HG03575 (cell line): ENCODE data around the gene SUV39H2.
"Not testable (repeated sequence)": the region's sequence is repeated elsewhere in the genome, so short reads cannot be mapped to it uniquely, and the experiment has no call there.

Experiments used
- ATAC-seq: cut with Tn5 transposase; IDR thresholded peaks from one replicate; pipeline ENCODE4 v1.9.1; 2021; ENCODE audit not compliant: unreplicated experiment, insufficient number of reproducible peaks, low FRiP score; ENCODE audit errors: extremely low read depth

Gene SUV39H2

GRCh38 chr10:14924013-14924412, 45.3 kb downstream of the SUV39H2 start:
- no peak for ATAC-seq

GRCh38 chr10:14925268-14925667, 46.6 kb downstream of the SUV39H2 start:
- ATAC-seq, result no peak

DNA sequence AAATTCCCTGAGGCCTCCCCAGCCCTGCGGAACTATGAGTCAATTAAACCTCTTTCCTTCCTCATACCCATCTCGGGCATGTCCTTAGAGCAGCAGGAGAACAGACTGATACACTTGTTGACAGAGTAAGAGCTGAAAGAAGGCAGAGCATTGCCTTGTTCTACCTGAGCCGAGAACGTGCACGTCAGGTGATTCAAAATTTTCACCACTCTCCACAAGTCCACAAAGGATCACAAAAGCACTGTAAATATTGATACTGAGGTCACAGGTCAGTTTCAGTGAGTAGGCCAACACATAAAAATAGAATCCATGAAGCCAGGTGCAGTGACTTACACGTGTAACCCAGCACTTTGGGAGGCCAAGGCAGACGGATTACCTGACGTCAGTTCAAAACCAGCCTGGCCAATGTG, 47.4 kb downstream of the SUV39H2 start:
- ATAC-seq, result no peak

DNA sequence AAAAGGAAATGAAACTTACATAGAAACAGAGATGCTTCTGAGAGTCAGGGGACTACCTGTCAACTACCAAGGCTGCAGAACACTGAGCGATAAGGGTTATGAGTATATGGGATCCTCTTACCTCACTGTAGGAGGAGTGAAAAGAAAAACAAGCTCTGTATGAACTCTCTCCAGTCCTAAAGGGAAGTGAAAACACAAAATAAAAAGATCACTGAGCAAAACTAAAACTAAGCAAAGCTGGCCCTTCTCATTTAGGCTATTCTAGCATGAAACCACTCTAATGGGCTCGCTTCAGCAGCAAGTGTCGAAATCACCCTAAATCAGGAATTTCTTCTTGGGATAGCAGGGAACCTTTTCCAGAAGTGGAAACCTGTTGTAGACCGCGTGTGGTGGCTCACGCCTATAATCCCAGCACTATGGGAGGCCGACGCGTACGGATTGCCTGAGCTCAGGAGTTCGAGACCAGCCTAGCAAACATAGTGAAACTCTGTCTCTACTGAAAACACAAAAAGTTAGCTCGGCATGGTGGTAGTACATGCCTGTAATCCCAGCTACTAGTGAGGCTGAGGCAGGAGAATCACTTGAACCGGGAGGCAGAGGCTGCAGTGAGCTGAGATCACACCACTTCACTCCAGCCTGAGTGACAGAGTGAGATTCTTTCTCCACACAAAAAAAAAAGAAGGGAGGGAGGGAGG, 48.2 kb downstream of the SUV39H2 start:
- ATAC-seq, result peak; percentile 92

GRCh38 chr10:14930610-14931009, 51.9 kb downstream of the SUV39H2 start:
- no peak for ATAC-seq

DNA sequence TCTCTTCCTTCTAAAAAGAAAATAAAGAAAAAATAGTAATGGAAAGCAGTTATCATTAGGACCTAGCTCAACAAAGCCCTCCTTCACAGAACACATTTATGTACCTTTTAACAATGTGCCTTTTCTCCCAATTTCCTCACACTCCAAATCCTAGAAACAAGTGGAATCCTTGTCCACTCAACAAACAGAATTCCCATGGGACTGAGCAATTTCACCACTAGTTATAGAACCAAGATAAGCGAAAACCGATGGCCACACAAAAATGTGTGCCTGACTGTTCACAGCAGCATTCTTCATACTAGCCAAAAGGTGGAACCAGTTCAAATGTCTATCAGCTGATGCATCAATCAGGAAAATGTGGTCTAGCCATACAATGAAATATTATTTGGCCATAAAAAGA, 57.9 kb downstream of the SUV39H2 start:
- no peak for ATAC-seq

DNA sequence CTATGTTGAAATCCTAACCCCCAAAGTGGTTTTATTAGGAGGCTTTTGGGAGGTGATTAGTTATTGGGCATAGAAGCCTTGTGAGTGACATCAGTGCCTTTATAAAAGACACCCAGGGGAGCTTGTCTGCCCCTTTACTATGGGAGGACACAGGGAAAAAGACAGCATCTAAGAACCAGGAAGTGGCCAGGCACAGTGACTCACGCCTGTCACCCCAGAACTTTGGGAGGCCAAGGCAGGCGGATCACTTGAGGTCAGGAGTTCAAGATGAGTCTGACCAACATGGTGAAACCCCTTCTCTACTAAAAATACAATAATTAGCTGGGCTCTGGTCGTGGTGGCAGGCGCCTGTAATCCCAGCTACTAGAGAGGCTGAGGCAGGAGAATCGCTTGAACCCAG, 60.3 kb downstream of the SUV39H2 start:
- not testable (repeated sequence) for ATAC-seq

GRCh38 chr10:14942147-14942949, 63.7 kb downstream of the SUV39H2 start:
- not testable (repeated sequence) for ATAC-seq

- not testable (repeated sequence) for ATAC-seq
Measured at GRCh38 chr10:14942950-14943338, 64.3 kb downstream of the SUV39H2 start.

DNA sequence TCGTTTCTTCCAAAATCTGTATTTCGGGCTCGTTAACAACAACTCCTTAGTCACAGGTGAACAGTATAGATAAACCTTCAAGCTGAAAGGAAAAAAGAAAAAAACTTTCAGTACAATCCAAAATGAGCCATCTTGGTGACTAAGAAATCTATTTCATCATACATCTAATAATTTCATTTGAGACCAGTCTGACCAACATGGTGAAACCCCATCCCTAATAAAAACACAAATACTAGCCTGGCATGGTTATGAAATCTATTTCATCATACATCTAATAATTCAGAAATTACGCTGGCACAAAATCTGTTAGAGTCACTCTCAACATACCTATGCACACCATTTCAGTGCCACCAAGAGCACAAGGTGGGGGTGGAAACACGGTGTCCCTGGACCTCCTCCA, 66.4 kb downstream of the SUV39H2 start:
- ATAC-seq, result no peak

DNA sequence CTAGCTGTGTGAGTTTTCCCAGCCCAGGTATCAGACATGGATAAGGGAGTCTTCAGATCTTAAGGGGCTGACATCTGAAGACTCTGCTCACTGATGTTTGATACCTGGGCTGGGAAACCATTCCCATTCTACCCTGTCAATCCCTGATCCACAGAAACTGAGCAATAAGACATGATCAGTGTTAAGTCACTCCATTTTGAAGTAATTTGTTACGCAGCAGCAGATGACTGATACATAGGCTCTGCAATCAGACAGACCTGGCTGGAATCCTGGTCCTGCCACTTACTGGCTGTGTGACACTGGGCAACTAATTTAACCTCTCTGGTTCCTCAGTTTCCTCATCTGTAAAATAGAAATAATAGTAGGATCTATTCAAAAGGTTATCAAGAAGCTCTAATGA, 68.6 kb downstream of the SUV39H2 start:
- no peak for ATAC-seq

DNA sequence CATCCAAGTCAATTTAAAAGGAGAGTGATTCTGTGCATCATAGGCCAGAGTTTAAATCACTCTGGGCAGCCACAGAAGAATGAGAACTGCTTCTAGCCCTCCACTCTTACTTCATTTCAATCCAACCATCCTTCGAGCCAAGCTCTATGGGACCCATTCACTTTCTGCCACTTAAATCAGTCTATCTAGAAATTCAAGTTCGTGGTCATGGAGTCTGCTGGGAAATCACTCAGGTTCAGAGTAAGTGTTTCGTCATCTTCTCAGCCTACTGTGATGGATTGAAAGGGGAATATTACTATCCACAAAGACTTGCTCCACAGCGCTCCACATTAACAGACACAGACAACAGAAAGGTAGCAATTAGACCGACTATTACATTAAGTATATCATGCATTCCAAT, 70.6 kb downstream of the SUV39H2 start:
- ATAC-seq, result no peak

DNA sequence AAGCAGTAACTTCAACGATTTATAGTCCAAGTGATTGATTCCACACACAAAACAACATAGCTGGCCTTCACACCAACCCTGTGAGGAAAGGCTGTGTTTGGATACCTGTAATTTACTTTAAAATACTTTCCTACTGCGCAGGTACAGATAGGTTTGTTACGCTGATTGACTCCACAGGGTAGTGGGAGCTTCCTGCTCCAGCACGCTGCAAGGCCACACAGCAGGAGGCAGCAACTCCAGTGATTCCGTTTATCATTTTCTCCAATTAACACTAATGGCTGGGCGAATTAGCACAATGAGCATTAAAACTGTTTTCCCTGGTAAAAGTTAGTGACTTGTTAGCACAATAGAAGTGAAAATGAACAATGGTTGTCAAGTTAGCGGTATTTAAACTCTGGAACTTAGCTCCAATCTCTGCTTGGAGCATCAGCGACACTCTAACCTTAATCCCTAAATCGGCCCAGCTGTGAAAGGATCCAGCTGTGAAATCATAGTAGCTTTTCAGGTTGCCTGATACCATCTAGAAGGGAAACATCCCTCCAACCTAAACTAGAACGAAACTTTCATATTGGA, 74.3 kb downstream of the SUV39H2 start:
- no peak for ATAC-seq

DNA sequence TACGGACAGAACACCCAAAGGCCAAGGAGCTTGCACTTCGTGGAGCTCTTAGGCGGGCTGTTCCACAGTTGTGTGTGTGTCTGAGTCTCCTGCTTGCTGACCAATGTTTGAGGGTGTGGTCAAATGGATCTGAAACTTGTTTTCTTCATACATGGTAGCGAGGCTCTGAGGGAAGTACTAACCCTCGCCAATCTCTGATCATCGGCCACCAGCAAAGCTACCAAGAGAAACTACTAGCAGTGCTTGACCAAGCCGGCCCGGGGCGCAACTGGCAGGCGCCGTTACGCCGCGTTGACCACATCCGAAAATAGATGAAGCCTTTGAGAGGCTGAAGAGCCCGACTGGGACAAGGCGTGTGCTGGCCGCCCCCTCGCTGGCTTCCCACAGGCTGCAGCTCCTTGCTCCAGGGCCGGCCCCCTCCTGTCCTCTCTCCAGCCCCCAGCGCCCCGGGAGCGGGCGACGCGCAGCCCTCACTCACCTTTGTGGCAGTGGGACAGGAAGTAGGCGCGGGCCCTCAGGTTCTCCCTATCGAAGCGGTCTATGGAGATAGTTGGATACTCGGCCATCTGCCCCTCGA, 74.8 kb downstream of the SUV39H2 start:
- no peak for ATAC-seq
